DMS153 (cell line): ENCODE measurements around the gene NFATC2.

Experiments used
- DNase-seq: peaks from one replicate; lab custom pipeline; 2025; lab: John Stamatoyannopoulos, UW

The NFATC2 gene

DNA sequence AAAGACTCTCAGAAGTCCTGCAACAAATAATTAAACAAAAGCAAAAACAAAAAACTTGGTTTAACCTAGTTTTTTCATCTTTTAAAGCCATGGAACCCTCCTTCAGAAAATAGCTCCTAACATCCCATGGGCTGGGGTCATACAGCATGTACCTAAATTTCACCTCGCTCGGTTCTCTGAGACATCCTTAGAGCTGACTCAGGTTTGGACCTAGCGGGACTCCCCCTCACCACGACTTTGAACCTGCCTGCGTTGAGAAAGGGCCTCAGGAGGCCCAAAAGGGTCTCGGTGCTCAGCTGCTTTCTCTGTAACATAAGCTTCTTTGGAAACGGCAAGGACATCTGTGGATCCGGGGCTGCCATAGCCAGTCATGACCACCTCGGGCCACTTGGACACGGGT, 112.8 kb downstream of the NFATC2 start:
- DNase-seq = no peak

DNA sequence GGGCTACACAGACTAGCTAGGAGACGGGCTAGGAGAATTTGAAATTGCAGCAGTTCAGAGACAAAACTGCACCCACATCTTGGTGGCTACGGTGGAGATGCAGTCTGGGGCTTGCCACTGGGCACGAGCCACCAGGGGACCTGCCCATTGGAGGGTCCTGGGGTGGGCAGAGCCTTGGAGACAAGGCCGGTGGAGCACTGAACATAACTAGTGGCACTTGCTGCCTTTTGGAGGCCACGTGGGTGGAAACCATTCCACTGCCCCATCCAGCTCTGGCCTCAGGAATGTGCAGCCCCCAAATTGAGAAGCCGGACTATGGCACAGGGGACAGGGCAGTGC, 113.4 kb downstream of the NFATC2 start:
- no peak for DNase-seq

DNA sequence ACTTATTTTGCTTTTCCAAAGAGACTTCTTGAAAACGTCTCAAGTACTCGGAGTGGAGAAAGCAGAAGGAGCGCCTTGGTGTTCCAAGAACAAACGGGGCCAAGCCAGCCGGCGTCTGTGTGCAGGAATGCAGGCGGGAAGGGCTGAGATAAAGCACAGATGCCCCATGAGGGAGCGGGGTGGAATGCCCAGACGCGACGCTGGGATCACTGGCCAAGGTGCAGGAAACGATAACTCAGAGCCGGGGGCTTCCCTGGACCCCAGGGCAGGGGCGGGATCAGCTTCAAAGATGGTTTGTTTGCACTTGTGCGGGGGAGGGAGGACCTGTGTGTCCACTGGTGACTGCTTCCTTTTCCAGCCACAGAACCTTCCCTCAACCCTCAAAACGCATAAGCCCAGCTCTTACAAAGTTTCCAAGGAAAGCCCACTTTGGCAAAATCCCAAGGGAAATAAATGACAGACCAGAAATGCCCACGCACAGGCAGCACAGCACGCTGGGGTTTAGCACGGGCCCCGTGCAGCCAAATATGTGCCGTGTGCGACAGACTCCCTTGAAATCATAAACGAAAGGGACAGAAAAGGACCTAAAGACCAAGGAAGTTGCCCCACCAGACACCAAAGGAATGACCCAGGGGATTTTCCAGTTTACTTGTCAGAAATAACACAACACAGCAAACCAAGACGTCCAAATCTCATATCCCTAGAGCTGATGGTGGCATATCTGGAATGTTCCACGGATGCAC, 113.9 kb downstream of the NFATC2 start:
- DNase-seq = no peak

DNA sequence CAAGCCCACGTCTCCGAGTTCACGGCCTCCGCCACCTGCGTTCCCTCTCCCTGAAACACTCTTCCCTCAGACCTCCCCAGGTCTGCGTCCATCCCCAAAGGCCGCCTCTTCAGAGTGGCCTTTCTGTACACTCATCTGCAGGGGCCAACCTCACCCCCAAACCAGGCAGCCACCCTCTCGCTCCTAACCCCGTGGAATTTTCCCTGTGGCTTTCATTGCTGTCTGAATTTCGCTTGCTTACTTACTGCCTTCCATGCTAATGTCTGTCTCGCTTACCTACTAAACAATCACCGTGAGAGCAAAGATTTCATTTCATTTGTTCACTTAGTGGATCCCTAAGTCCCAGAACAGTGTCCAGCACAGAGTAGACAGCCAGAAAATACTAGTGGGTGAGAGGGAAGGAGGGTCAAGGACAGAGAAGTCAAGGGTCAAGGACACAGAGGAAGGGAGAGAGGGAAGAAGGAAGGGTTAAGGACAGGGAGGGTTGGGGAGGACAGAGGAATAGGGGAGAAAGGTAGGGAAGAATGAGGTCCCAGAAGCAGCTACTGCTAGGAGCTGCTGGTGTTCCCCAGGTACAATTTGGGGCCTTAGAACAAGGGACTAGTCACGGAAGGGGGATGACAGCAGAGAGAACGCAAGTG, 114.7 kb downstream of the NFATC2 start:
- DNase-seq = no peak

DNA sequence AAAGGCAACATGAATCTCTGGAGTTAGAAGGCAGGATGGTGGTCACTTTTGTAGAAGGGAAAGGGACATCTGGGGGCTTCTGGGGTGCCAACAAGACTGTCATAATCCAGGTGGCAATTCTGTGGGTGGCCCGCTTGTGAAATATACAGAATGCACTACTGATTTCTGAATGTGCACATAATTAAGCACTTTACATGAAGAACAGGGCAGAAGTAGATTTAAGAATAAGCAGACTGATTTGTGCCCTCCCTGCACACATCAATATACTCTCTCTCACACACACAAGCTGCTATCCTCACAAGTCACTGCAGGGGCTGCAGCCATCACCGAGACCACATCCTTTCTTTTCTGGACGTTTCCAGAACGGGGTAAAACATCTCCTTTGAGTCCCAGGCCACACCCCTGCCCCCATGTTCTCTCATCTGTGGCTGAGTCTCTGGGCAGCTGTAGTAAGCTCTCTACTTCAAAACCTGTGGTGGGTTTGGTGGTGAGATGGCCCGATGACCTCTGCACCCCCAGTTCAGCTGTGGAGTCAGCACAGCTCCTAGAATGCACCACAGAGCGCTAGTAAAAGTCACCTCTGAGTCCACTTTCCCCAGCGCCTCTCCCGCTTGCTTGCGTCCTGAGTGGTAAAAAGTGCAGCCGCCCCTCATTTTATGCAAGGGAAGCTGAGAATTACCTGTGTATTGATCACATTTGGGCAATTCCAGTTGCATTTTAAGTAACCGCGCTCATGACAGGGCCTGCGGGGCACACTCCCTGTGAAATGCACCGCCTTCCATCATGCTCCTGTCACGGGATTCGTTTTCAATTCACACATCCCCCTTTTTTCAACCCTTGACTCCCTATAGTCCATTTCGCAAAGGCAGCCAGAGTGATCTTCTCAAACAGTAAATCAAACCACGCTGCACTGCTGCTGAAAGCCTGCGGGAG, 115.5 kb downstream of the NFATC2 start:
- DNase-seq = no peak

DNA sequence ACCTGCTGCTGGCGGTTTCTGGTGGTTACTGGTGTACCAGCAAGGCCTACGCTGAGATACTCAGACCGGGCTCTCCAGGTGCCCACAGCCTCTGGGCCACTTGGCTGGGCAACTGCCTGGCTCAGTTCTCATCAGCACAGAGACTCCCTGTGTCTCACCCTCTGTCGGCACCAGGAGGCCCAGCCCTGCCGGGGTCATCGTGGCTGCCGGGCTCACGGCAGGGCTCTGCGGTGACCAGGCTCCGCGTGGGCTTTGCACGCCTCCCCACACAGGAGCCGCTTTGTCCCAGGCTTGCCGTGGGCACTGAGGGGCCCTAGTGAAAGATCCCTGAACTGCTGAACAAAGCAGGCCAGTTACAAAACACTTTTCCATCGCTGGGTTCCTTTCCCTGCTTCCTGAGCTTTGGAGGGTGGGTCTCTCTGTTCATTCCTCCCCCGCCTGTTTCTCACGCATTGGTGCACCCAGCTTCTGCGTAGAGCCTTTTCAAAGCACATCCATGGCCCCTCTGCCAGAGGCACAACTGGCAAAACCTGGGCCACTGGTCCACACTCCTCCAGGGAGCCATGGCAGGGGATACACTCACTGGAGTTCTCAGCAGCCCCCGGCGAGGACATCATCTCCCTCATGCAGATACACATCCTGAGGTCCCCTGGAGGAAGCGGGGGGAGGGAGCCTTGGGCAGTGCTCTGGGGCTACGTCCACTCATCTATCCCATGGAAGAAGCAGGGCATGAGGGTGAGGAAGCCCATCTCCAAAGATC, 117.0 kb downstream of the NFATC2 start:
- no peak for DNase-seq

DNA sequence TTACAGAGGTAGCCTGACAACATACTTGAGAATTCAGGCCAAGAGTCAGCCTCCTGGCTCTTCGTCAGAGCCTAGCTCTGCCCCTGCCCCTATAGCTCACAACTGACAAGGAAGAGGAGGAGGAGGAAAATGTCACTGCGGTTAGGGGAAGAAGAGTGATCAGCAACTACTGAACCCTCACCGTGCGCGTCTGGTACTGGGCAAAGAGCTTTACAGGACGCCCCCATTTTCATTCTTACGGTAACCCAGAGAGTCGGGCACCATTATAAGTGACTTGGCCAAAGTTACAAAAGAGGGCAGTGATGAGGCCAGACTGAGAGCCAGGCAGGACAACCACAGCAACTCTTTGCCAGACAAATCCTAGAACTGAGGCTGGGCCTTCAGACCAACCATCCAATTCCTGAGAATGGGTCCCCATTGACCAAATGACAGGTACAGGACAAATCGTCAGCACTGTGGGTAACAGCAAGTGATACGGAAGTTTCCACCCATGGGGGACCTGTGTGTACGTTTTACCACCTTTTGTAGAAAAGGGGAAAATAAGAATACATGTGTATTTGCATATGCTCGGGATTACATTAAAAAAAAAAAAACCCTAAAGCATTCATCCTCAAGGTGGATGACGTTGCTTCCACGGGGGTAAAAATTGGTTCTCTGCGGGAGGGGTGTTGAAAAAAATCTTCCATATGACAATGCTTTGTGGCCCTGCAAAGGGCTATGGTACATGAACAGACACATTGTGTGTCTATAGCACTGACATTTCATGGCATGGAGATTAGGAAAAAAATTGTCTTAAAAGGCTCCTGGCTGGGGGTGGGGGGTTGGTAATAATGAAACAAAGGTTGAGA, 118.0 kb downstream of the NFATC2 start:
- no peak for DNase-seq

DNA sequence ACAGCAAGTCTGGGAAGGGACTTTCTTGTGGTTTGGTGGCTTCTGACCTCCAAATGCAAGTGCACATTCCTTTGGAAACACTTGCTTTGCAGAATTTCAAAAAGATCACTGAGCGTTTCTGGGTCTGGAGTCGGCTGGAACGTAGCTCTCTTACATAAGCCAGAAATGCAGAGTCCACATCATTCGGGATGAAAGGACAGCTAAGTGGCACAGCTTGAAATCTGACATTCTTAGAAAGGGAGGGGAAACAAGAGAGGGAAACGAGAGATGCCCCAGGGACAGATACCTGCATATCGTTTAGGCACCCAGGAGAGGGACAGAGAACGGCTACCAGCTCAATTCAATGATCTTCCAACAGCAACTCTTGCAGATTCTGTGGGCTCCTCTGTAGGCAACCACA, 118.7 kb downstream of the NFATC2 start:
- DNase-seq = no peak

DNA sequence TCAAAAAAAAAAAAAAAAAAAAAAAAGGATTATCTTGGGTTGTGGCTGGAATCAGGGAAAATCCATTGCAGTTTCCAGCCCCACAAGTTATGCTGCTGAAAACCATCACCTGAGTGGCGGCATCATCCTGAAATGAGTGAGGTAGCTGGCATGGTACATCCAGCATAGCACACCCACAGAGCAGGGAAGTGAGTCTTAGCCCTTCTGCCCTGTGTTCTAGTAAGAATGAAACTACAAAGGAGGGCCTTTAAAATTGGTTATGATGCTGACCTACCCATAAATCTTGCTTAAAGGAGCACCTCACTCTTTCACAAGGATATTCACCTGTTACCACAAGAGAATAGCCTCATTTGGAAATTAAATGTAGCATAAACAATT, 119.2 kb downstream of the NFATC2 start:
- DNase-seq = no peak

DNA sequence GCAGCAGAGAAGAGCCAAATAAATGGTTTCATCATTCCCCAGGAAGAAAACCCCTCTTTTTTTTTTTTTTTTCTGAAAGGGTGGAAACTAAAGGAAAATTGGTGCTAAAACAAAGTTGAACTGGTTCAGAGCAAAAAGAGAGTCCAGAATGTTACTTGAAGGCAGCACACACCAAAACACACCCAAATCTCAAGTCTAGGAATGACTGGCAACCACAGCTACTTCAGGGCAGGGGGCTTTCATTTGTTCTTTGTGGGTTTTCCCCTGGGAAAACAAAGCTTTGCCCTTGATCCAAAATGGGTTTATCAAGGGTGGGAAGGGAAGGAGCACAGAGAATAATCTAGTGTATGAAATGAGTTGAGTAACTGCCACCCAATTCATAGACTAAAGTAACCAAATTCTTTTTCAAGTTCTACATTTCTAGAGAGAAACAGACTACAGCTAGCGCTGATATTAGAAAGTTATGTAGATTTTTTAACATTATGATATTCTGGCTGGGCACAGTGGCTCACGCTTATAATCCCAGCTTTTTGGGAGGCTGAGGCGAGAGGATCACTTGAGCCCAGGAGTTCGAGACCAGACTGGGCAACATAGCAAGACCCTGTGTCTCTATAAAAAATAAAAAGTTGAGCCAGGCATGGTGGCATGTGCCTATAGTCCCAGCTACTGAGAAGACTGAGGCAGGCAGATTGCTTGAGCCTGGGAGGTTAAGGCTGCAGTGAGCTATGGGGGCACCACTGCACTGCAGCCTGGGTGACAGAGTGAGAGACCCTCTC, 119.8 kb downstream of the NFATC2 start:
- DNase-seq = no peak

DNA sequence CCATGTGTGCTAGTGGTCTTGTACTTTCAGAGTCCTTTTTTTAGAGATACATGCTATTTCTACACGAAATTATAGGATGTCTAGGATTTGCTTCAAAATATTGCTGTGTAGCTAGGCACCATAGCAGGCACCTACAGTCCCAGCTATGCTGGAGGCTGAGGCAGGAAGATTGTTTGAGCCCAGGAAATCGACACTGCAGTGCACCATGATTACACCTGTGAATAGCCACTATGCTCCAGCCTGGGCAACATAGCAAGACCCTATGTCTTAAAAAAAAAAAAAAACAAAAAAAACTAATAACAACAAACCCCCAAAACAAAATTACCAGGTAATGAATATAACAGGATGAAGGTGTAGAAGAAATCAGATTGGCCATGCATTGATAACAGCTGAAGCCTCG, 121.7 kb downstream of the NFATC2 start:
- DNase-seq = no peak

DNA sequence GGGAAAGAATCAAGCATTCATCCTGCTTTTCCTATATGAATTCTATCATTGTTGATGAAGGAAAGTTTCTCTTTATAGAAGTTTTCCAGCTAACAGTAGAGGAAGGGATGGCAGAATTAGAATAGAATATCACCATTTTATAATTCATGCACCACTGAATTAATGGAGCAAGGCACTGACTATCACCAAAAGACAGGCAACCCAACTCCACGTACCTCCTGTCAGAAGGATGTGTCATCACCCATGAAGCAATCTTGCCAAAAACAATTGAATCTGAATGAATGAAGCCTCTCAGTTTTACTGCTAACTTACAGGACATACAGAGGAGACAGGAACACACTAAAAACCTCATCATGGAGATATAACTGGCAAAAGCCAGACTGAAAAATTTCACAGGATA, 122.4 kb downstream of the NFATC2 start:
- DNase-seq = no peak

DNA sequence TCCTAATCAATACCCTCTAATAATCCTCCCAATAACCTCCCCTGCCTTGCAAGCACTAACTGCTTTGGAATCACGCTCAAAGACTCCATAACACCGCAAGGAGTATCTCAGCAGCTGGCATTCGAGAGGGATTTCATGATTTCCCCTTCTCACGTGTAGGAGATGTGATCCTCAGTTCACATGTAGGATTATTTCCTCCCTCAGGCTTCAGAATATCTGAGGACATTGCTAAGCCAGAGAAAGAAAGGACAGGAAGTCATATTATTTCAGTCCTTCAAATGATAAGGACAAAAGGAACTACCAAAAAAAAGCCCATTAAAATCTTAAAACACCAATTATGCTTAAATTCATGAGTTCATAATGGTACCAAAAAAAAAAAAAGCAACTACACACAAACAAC, 122.9 kb downstream of the NFATC2 start:
- DNase-seq = no peak

DNA sequence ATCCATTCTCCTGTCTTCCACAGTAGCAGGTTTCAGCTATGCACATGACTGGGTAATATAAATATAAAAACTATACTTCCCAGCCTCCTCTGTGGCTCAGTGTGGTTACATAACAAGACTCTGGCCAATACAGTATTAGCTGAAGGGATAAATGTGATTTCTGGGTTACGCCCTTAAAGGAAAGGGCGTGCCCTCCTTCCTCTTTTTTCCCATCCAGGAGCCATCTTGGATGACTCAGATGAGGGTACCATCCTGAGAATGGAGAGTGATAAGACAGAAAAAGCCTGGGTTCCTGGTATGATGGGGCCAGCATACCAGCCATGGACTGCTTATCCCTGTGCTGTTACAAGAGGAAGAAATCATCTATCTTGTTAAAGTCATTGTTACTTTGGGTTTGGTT, 123.3 kb downstream of the NFATC2 start:
- DNase-seq = no peak

DNA sequence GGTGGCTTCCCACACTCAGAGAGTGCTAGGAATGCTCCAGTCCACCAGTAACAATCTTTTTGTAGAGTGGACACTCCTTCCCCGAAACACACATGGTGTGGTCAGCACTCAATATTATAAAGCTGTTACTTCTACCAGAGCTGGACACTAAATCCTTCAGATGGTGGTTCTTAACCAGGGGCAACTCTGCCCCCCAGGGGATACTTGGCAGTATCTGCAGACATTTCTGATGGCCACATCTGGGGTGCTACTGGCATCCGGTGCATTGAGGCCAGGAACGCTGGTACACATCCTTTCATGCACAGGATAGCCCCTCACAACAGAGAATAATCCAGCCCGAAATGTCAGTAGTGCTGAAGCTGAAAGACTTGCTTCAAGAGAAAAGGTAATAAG, 124.4 kb downstream of the NFATC2 start:
- no peak for DNase-seq

DNA sequence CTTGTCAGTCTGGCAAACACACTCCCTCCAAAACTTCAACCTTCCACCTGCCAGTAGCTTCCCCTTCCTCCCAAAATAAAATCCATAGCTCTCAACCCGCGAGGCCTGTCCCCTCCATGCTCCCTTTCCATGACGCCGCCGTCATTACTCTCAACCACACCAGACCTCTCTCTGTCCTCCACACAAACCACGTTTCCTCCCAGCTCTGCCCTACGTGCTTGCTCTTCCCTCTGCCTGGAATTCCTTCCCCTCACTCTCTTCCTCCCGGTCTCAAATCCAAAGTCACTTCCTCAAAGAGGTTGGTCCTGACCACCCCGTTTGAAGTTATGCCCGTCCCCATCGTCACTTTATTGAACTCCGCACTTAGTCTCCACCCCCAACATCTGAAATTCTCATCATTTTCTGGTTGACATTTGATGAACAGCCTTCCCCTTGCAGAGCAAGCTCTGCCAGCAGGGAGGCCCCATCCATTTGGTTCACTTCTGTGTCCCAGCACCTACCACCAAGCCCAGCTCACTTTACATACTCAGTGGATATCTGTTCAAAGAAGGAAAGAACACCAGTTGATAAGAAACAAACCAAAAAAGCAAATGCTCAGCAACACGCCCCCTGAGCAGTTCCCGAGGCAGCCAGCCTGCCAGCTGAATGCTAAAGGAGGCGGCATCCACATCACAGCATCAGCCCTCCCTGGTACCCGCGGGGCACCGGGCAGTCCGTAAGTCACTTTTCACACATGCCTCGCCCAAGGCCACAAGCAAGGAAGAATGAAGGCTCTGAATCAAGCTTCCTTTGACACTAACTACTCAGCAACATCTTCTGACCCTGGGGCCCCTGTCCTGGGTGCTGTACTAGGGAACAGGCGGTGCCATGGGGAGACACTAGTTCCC, 125.0 kb downstream of the NFATC2 start:
- no peak for DNase-seq

DNA sequence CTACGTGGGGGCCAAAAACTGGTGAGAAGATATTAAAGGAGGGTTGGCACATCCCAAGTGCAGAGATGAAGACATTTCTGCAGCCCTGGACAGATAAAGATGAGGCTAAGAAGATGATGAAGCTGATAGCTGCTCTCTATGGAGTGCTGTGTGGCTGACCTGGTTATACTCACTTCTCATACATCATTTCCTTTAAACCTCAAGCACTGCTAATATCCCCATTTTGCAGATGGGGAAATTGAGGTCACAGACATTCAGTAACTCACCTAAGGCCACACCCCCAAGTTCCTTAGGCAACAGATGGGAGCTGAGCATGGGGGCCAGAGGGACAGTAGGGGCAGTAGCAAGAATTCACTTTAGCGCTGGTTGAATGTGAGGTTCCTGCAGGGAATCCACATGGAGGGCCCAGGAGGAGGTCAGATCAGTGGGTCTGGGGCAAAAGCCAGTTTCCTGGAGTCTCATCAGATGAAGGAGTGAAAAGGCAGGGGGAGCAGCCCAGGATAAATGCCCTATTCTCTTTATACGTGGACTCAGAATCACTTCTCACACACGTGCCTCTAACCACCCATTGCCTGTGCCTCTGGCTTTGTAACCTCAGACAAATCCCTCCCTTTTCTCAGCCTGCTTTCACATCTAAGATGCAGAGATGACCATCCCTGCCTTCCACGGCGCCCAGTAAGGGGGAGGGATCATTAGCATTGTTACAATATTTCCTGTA, 125.8 kb downstream of the NFATC2 start:
- no peak for DNase-seq

DNA sequence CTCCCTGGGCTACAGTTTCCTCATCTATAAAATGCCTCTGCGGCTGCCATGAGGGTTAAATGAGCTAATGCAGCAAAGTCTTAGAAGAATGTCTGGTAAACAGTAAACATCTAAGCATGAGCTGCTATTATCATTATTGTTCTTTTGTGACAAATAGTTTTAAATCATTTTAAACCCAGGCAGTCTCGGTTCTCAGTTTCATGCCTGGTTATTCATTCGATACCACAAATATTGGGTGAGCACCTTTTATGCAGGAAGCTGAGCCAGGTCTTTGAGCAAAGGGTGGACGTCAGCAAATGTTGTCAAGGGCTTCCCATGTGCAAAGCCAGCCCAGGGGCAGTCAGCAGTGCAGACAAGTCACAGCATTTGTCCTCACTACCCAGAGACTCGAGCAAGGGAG, 128.7 kb downstream of the NFATC2 start:
- DNase-seq = no peak

DNA sequence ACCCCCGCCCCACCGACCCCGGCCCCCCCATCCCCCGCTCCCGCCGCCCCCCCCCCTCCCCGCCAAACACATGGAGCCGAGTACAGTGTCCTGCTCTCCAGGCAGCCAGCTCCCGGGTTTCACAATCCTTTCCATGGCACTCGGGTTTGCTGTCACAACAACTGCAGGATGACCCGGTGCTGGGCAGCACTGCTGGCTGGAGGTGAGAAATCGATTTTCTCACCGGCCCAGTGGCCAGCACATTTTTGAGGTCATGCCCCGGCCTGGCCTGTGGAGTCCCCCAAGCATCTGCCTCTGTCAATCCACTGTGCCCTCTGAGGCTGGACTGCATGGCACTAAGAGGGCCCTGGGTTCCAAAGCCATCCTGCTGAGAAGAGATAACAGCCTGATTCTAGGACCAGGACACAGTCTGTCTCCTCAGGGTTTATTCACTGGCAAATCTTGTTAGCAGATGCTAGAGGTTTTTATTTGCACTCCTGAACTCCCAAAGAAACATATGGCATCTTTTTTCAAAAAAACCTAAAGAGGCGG, 129.5 kb downstream of the NFATC2 start:
- no peak for DNase-seq
